GM19099 (cell line): ENCODE data around the gene FAM222A.

Experiments
- POLR2A ChIP-seq: IDR thresholded peaks from 3 replicates; pipeline ENCODE4 v1.6.1; 2011; ENCODE audit warnings: low read depth; ENCODE audit not compliant: insufficient read length; ENCODE audit errors: extremely low read depth

The FAM222A gene

GRCh38 chr12:109744986-109745942 lies 31.6 kb downstream of the FAM222A start:
- TF ChIP-seq POLR2A = no peak

- TF ChIP-seq POLR2A = no peak
Measured at GRCh38 chr12:109752117-109753053, 38.8 kb downstream of the FAM222A start.

- TF ChIP-seq POLR2A = no peak
Measured at GRCh38 chr12:109753054-109753401, 39.4 kb downstream of the FAM222A start.

GRCh38 chr12:109753959-109754358 lies 40.3 kb downstream of the FAM222A start:
- TF ChIP-seq POLR2A = no peak

GRCh38 chr12:109756457-109756856 lies 42.8 kb downstream of the FAM222A start:
- no peak for TF ChIP-seq POLR2A

GRCh38 chr12:109757671-109758265 lies 44.1 kb downstream of the FAM222A start:
- TF ChIP-seq POLR2A = no peak

- no peak for TF ChIP-seq POLR2A
Measured at GRCh38 chr12:109758426-109759420, 45.1 kb downstream of the FAM222A start.

GRCh38 chr12:109759595-109759994 lies 46.0 kb downstream of the FAM222A start:
- no peak for TF ChIP-seq POLR2A

- TF ChIP-seq POLR2A = no peak
Measured at GRCh38 chr12:109760031-109760929, 46.7 kb downstream of the FAM222A start.

- TF ChIP-seq POLR2A = no peak
Measured at GRCh38 chr12:109760930-109761921, 47.6 kb downstream of the FAM222A start.

GRCh38 chr12:109762071-109762672 lies 48.5 kb downstream of the FAM222A start:
- no peak for TF ChIP-seq POLR2A
